Naive thymus-derived CD4-positive, alpha-beta T cell (primary cell): ENCODE measurements around the gene PLXNA1. TPM values are rescaled to one million over a fixed set of nuclear protein-coding genes. Genes with fewer than 3 reads are reported as not detected.

Experiments
- ATAC-seq: fragments of 150-1000 bp; cut with Tn5 transposase; 2 replicates; pipeline ENCODE4 v1.10.0; 2021; ENCODE audit warnings: mild to moderate bottlenecking, moderate library complexity
- CTCF ChIA-PET: fragments of 350-600 bp; sonication (Branson Sonifier 250); formaldehyde crosslinking; loops from one replicate; lab custom pipeline; 2021; ENCODE audit warnings: antibody characterized with exemption; lab: Charles Lee
- POLR2A ChIA-PET: fragments of 350-600 bp; sonication (Branson Sonifier 250); formaldehyde crosslinking; loops from one replicate; lab custom pipeline; 2021; ENCODE audit warnings: antibody characterized with exemption, inconsistent platforms; lab: Charles Lee
- DNase-seq, 9 donors: peaks; one replicate each; pipeline versions ENCODE4 v3.0.0 to v3.0.0-alpha.2; 2020 to 2022; ENCODE audit warnings: mixed read lengths in 1 of 9
- H3K27ac ChIP-seq: one replicate; pipeline ENCODE4 v1.7.0; 2013; ENCODE audit warnings: mild to moderate bottlenecking, low read depth, low read length, moderate library complexity
- H3K27me3 ChIP-seq, 2 donors: one replicate each; pipeline ENCODE4 v1.7.0; 2013; ENCODE audit warnings: low read length in 2 of 2, mild to moderate bottlenecking in 2 of 2, moderate library complexity in 2 of 2; ENCODE audit not compliant: control insufficient read depth in 2 of 2, insufficient read depth in 2 of 2
- H3K36me3 ChIP-seq, 3 experiments: 1 replicate in 2 of 3; 2 replicates in 1 of 3; pipeline ENCODE4 v1.7.0; 2013; ENCODE audit warnings: low read length in 3 of 3, mild to moderate bottlenecking in 3 of 3, moderate library complexity in 1 of 3; ENCODE audit not compliant: insufficient read depth in 3 of 3, control insufficient read depth in 2 of 3
- H3K4me1 ChIP-seq, 2 donors: one replicate each; pipeline ENCODE4 v1.7.0; 2013; ENCODE audit warnings: low read length in 2 of 2, mild to moderate bottlenecking in 2 of 2, moderate library complexity in 1 of 2; ENCODE audit not compliant: control insufficient read depth in 2 of 2, insufficient read depth in 2 of 2
- H3K4me3 ChIP-seq: 2 replicates; pipeline ENCODE4 v1.7.0; 2013; ENCODE audit warnings: mild to moderate bottlenecking, low read length
- H3K9me3 ChIP-seq, 3 experiments: 1 replicate in 2 of 3; 2 replicates in 1 of 3; pipeline ENCODE4 v1.7.0; 2013; ENCODE audit warnings: low read length in 3 of 3; ENCODE audit not compliant: control insufficient read depth in 2 of 3
- H3K27ac Mint-ChIP-seq, 9 donors: one replicate each; pipeline ENCODE4 v1.8.0; 2020 to 2022; ENCODE audit warnings: mixed read lengths in 9 of 9, mild to moderate bottlenecking in 8 of 9, moderate library complexity in 5 of 9, inconsistent platforms in 2 of 9
- H3K27me3 Mint-ChIP-seq, 5 donors: one replicate each; pipeline ENCODE4 v1.8.0; 2021 to 2022; ENCODE audit warnings: mixed read lengths in 5 of 5, mild to moderate bottlenecking in 1 of 5
- H3K36me3 Mint-ChIP-seq, 5 donors: one replicate each; pipeline ENCODE4 v1.8.0; 2020 to 2022; ENCODE audit warnings: mixed read lengths in 5 of 5, mild to moderate bottlenecking in 3 of 5, inconsistent platforms in 1 of 5
- H3K4me1 Mint-ChIP-seq, 7 donors: one replicate each; pipeline ENCODE4 v1.8.0; 2020 to 2022; ENCODE audit warnings: mixed read lengths in 7 of 7, mild to moderate bottlenecking in 3 of 7, inconsistent platforms in 1 of 7
- H3K4me3 Mint-ChIP-seq, 10 donors: one replicate each; pipeline ENCODE4 v1.8.0; 2020 to 2022; ENCODE audit warnings: mild to moderate bottlenecking in 10 of 10, mixed read lengths in 10 of 10, moderate library complexity in 6 of 10, inconsistent platforms in 2 of 10
- H3K9me3 Mint-ChIP-seq, 11 donors: one replicate each; pipeline ENCODE4 v1.8.0; 2020 to 2022; ENCODE audit warnings: mixed read lengths in 11 of 11, mild to moderate bottlenecking in 4 of 11, inconsistent platforms in 1 of 11, moderate library complexity in 1 of 11
- intact Hi-C, 2 donors: fragments of 100-400 bp; cut with micrococcal nuclease; formaldehyde crosslinking; loops; one replicate each; pipeline ENCODE4 v1.15.1; 2023
- polyA plus RNA-seq, 2 donors: library from polyadenylated mRNA; unstranded; fragments of 300-500 nt; fragmentation: Illumina TruSeq; gene quantifications; one replicate each; pipeline ENCODE4 v1.2.3, GENCODE V29; 2021
- total RNA-seq, 6 experiments: library from RNA in 5 of 6; stranded (reverse) in 5 of 6; gene quantifications; 1 replicate in 5 of 6; 2 replicates in 1 of 6; pipeline ENCODE4 v1.2.3 and lab custom pipeline; 2021 to 2026

Gene PLXNA1
- total and polyA plus RNA-seq, 7 experiments from 2014 or later: 0.27 to 16.8 (median 9.4) TPM

DNA sequence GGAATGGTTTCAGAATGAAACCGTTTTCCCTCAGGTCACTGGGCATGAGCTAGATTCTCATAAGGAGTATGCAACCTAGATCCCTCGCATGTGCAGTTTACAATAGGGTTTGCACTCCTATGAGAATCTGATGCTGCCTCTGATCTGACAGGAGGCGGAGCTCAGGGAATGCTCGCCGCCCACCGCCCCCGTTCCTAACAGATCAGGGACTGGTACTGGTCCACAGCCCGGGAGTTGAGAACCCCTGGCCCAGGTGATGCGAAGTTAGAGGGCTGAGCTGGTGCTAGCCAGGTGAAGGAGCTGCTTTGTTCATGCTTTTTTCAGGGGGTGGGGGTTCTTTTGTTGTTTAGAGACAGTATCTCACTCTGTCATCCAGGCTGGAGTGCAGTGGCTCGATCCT, 15.5 kb upstream of the PLXNA1 start:
- CTCF ChIA-PET: no interaction called here
- H3K9me3 ChIP-seq: no peaks in the 10 kb centered on the region
- peaks cover 0 to 2% (median 0%) of the 10 kb centered on the region in 11 donors for H3K9me3 Mint-ChIP-seq

GRCh38 chr3:126968391-126969390, 14.2 kb upstream of the PLXNA1 start:
- Mint-ChIP-seq H3K36me3 (no peaks in the 10 kb centered on the region), H3K27me3 (peaks cover 0 to 11% (median 5%) of the 10 kb centered on the region in 5 donors), H3K27ac (no peak overlapping the region), H3K4me3 (no peak overlapping the region), H3K4me1 (peaks cover 0 to 2% (median 0%) of the 10 kb centered on the region in 7 donors), H3K9me3 (peaks cover 0 to 5% (median 0%) of the 10 kb centered on the region in 11 donors)
- Histone ChIP-seq H3K27ac (no peak overlapping the region), H3K9me3 (no peaks in the 10 kb centered on the region), H3K4me3 (no peak overlapping the region), H3K27me3 (no peaks in the 10 kb centered on the region), H3K36me3 (no peaks in the 10 kb centered on the region), H3K4me1 (no peaks in the 10 kb centered on the region)
- POLR2A ChIA-PET: no interaction called here
- CTCF ChIA-PET: no interaction called here
- DNase-seq (no peak), ATAC-seq (no peak)
- intact Hi-C loops: no loop called here

More for the DNA sequence above, 15.5 kb upstream of the PLXNA1 start:
- no peaks in the 10 kb centered on the region for H3K36me3 ChIP-seq
- no peak overlapping the region for H3K27ac ChIP-seq
- no peaks in the 10 kb centered on the region for H3K4me1 ChIP-seq
- H3K4me1 Mint-ChIP-seq: peaks cover 0 to 2% (median 0%) of the 10 kb centered on the region in 7 donors
- POLR2A ChIA-PET: no interaction called here
- ATAC-seq (no peak), DNase-seq (no peak)
- no peak overlapping the region for H3K27ac Mint-ChIP-seq
- no peak overlapping the region for H3K4me3 ChIP-seq
- no peak overlapping the region for H3K4me3 Mint-ChIP-seq
- intact Hi-C loops: no loop called here
- H3K27me3 Mint-ChIP-seq: peaks cover 0 to 7% (median 5%) of the 10 kb centered on the region in 5 donors
- peaks cover 0 to 4% (median 0%) of the 10 kb centered on the region in 5 donors for H3K36me3 Mint-ChIP-seq
- no peaks in the 10 kb centered on the region for H3K27me3 ChIP-seq

DNA sequence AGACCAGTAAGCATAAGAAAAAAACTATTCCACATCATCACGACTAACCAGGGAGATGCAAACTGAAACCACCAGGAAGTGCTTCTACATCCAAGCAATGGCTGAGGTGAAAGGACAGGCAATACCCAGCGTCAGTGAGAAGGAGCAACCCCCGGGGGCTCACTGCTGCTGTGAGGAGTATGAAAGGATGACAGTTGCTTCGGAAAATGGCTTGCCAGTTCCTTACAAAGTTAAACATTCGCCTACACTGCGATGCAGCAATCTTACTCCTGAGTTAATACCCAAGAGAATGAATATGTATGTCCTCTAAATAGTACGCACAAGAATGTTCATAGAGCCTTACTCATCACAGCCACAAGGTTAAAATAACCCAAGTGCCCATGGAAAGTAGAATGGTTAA, 13.3 kb upstream of the PLXNA1 start:
- Histone ChIP-seq H3K27ac (no peak overlapping the region), H3K27me3 (no peaks in the 10 kb centered on the region), H3K4me3 (no peak overlapping the region), H3K36me3 (no peaks in the 10 kb centered on the region), H3K9me3 (no peaks in the 10 kb centered on the region), H3K4me1 (no peaks in the 10 kb centered on the region)
- Mint-ChIP-seq H3K27me3 (peaks cover 0 to 12% (median 7%) of the 10 kb centered on the region in 5 donors), H3K4me3 (no peak overlapping the region), H3K27ac (no peak overlapping the region), H3K36me3 (peaks cover under 1 to 5% (median 2%) of the 10 kb centered on the region in 5 donors), H3K9me3 (peaks cover 1 to 14% (median 6%) of the 10 kb centered on the region in 11 donors), H3K4me1 (peaks cover 0 to 2% (median 0%) of the 10 kb centered on the region in 7 donors)
- ATAC-seq (no peak), DNase-seq (no peak)
- intact Hi-C loops: no loop called here
- ChIA-PET POLR2A (no interaction called here), CTCF (no interaction called here)

- H3K27me3 Mint-ChIP-seq: peaks cover 3 to 15% (median 11%) of the 10 kb centered on the region in 5 donors
- ChIA-PET POLR2A (no interaction called here), CTCF (no interaction called here)
- intact Hi-C loops: no loop called here
- no peak overlapping the region for H3K27ac Mint-ChIP-seq
- no peaks in the 10 kb centered on the region for H3K9me3 ChIP-seq
- no peak overlapping the region for H3K4me3 Mint-ChIP-seq
- no peak for ATAC-seq
- H3K36me3 ChIP-seq: no peaks in the 10 kb centered on the region
- H3K27me3 ChIP-seq: no peaks in the 10 kb centered on the region
- H3K36me3 Mint-ChIP-seq: peaks cover 5 to 10% (median 7%) of the 10 kb centered on the region in 5 donors
- H3K4me1 ChIP-seq: no peaks in the 10 kb centered on the region
- no peak overlapping the region for H3K27ac ChIP-seq
- H3K4me1 Mint-ChIP-seq: peaks cover 0 to 2% (median 0%) of the 10 kb centered on the region in 7 donors
- DNase-seq: no peak
- H3K9me3 Mint-ChIP-seq: peaks cover 5 to 19% (median 11%) of the 10 kb centered on the region in 11 donors
- H3K4me3 ChIP-seq: no peak overlapping the region
Observed at GRCh38 chr3:126970101-126970500, 12.8 kb upstream of the PLXNA1 start.

- Histone ChIP-seq H3K9me3 (no peaks in the 10 kb centered on the region), H3K4me1 (no peaks in the 10 kb centered on the region), H3K27me3 (no peaks in the 10 kb centered on the region), H3K36me3 (no peaks in the 10 kb centered on the region), H3K27ac (no peak overlapping the region), H3K4me3 (no peak overlapping the region)
- ATAC-seq (no peak), DNase-seq (no peak)
- Mint-ChIP-seq H3K4me3 (no peak overlapping the region), H3K4me1 (peaks cover 0 to 2% (median 0%) of the 10 kb centered on the region in 7 donors), H3K9me3 (peaks cover 5 to 25% (median 15%) of the 10 kb centered on the region in 11 donors), H3K27me3 (peaks cover 7 to 20% (median 15%) of the 10 kb centered on the region in 5 donors), H3K36me3 (peaks cover 5 to 14% (median 9%) of the 10 kb centered on the region in 5 donors), H3K27ac (no peak overlapping the region)
- intact Hi-C loops: no loop called here
- ChIA-PET CTCF (interaction anchor here (1.2 kb wide), 1 partner anchor 11 kb away, joined by 4 read pairs; no protein-coding TSS in a partner anchor), POLR2A (no interaction called here)
Observed at GRCh38 chr3:126970921-126971320, 12.0 kb upstream of the PLXNA1 start.

- no peaks in the 10 kb centered on the region for H3K4me1 ChIP-seq
- no peaks in the 10 kb centered on the region for H3K36me3 ChIP-seq
- ATAC-seq (no peak), DNase-seq (no peak)
- ChIA-PET CTCF (no interaction called here), POLR2A (no interaction called here)
- H3K9me3 ChIP-seq: no peaks in the 10 kb centered on the region
- peaks cover 5 to 14% (median 9%) of the 10 kb centered on the region in 5 donors for H3K36me3 Mint-ChIP-seq
- H3K27ac ChIP-seq: no peak overlapping the region
- intact Hi-C loops: no loop called here
- H3K27ac Mint-ChIP-seq: no peak overlapping the region
- H3K4me3 ChIP-seq: no peak overlapping the region
- H3K4me3 Mint-ChIP-seq: no peak overlapping the region
- no peaks in the 10 kb centered on the region for H3K27me3 ChIP-seq
- peaks cover 5 to 25% (median 15%) of the 10 kb centered on the region in 11 donors for H3K9me3 Mint-ChIP-seq
- peaks cover 7 to 20% (median 15%) of the 10 kb centered on the region in 5 donors for H3K27me3 Mint-ChIP-seq
- H3K4me1 Mint-ChIP-seq: peaks cover 0 to 2% (median 0%) of the 10 kb centered on the region in 7 donors
Observed at GRCh38 chr3:126971891-126972351, 11.0 kb upstream of the PLXNA1 start.
